Karpas-422 (cell line): ENCODE measurements around the gene LRP8. TPM values are rescaled to one million over a fixed set of nuclear protein-coding genes. Genes with fewer than 3 reads are reported as not detected.

ENCODE experiments used
- DNase-seq: peaks from one replicate; pipeline ENCODE4 v3.0.0-alpha.2; 2015
- H2AFZ ChIP-seq: fragments of 200-600 bp; sonication (generic); 2 replicates; pipeline ENCODE4 v1.6.1; 2014; ENCODE audit warnings: antibody characterized with exemption, low read length, mixed read lengths
- H3K27ac ChIP-seq: fragments of 200-600 bp; sonication (generic); 2 replicates; pipeline ENCODE4 v1.5.1; 2014; ENCODE audit warnings: mild to moderate bottlenecking, low read length, moderate library complexity
- H3K27me3 ChIP-seq: fragments of 200-600 bp; sonication (generic); 2 replicates; pipeline ENCODE4 v1.6.1; 2014; ENCODE audit warnings: low read length, mixed read lengths
- H3K36me3 ChIP-seq: fragments of 200-600 bp; sonication (generic); 2 replicates; pipeline ENCODE4 v1.6.1; 2014; ENCODE audit warnings: low read length, mixed read lengths; ENCODE audit not compliant: insufficient read depth
- H3K4me1 ChIP-seq: fragments of 200-600 bp; sonication (generic); 2 replicates; pipeline ENCODE4 v1.6.1; 2014; ENCODE audit warnings: mild to moderate bottlenecking, low read length, mixed read lengths
- H3K4me2 ChIP-seq: fragments of 200-600 bp; sonication (generic); 2 replicates; pipeline ENCODE4 v1.6.1; 2014; ENCODE audit warnings: low read length, low read depth, mild to moderate bottlenecking; ENCODE audit not compliant: poor library complexity, severe bottlenecking
- H3K4me3 ChIP-seq: fragments of 200-600 bp; sonication (generic); 2 replicates; pipeline ENCODE4 v1.5.1; 2014; ENCODE audit warnings: mild to moderate bottlenecking, antibody characterized with exemption, low read length, mixed read lengths
- H3K79me2 ChIP-seq: fragments of 200-600 bp; sonication (generic); 2 replicates; pipeline ENCODE4 v1.6.1; 2014; ENCODE audit warnings: mild to moderate bottlenecking, low read length, mixed read lengths
- H3K9ac ChIP-seq: fragments of 200-600 bp; sonication (generic); 2 replicates; pipeline ENCODE4 v1.6.0; 2014; ENCODE audit warnings: low read length
- H3K9me2 ChIP-seq: fragments of 200-600 bp; sonication (generic), shearing (Covaris generic); replicated peaks from 2 replicates; pipeline ENCODE4 v1.6.0; 2014; ENCODE audit warnings: mild to moderate bottlenecking, low read length, moderate library complexity; ENCODE audit not compliant: insufficient read depth
- H3K9me3 ChIP-seq: fragments of 300-700, 200-600 bp; sonication (generic); 2 replicates; pipeline ENCODE4 v1.6.1; 2014; ENCODE audit warnings: low read length, mixed read lengths
- H4K20me1 ChIP-seq: fragments of 200-600 bp; sonication (generic); 2 replicates; pipeline ENCODE4 v1.6.1; 2014; ENCODE audit warnings: mild to moderate bottlenecking, antibody characterized with exemption, low read length, low read depth; ENCODE audit not compliant: insufficient read depth
- total RNA-seq: library from RNA; depleted of rRNA; stranded (reverse); fragments of >200 nt; shearing (Covaris generic); gene quantifications from 2 replicates; pipeline ENCODE4 v1.2.3, GENCODE V29; 2014; ENCODE audit warnings: low replicate concordance

LRP8 gene
- total RNA-seq, 1 experiment from 2014 or later: 26.7 TPM

DNA sequence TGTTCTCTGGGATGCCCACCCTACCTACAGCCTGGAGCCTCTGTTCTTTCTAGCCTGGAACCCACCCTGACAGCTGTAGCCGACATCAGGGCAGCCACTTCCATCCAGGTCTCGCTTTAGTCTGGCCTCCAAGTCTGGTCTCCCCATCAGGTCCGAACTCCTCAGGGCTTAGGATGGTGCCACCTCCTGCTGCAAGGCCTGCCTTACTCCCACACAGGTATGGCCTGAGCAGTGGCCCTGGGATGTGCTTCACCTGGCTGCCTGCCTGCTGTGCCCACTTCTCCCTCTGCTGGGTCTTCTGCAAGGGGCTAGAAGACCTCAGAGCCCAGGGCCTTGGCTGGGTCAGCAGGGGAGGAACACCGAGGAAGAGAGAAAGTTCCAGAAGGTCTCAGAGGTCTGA, 53.8 kb downstream of the LRP8 start:
- H3K79me2 ChIP-seq: no peaks in the 10 kb centered on the region
- peaks cover 33% of the 10 kb centered on the region; the same call in 1 of the 2 replicates for H3K36me3 ChIP-seq
- H3K27ac ChIP-seq: no peak overlapping the region
- H3K4me1 ChIP-seq: peaks cover 24% of the 10 kb centered on the region
- DNase-seq: no peak
- no peak overlapping the region for H2AFZ ChIP-seq
- H3K27me3 ChIP-seq: no peaks in the 10 kb centered on the region
- H3K4me3 ChIP-seq: no peak overlapping the region
- no peak overlapping the region for H3K9ac ChIP-seq
- H3K9me2 ChIP-seq: no peaks in the 10 kb centered on the region
- H4K20me1 ChIP-seq: peaks cover 3% of the 10 kb centered on the region; the same call in 1 of the 2 replicates
- H3K4me2 ChIP-seq: no peak overlapping the region
- no peaks in the 10 kb centered on the region for H3K9me3 ChIP-seq

GRCh38 chr1:53273526-53273925, 54.3 kb downstream of the LRP8 start:
- 0 out of 2 replicates have a peak, but pooled peaks cover 2% of the 10 kb centered on the region for H3K79me2 ChIP-seq
- H3K9me3 ChIP-seq: no peaks in the 10 kb centered on the region
- peaks cover 24% of the 10 kb centered on the region for H3K4me1 ChIP-seq
- no peak overlapping the region for H2AFZ ChIP-seq
- peaks cover 3% of the 10 kb centered on the region; the same call in 1 of the 2 replicates for H4K20me1 ChIP-seq
- H3K36me3 ChIP-seq: peaks cover 36% of the 10 kb centered on the region; the same call in 1 of the 2 replicates
- H3K27ac ChIP-seq: no peak overlapping the region
- H3K9ac ChIP-seq: no peak overlapping the region
- H3K4me3 ChIP-seq: no peak overlapping the region
- DNase-seq: no peak
- H3K27me3 ChIP-seq: no peaks in the 10 kb centered on the region
- H3K9me2 ChIP-seq: no peaks in the 10 kb centered on the region
- H3K4me2 ChIP-seq: no peak overlapping the region

GRCh38 chr1:53272349-53272748, 55.5 kb downstream of the LRP8 start:
- Histone ChIP-seq H3K36me3 (peaks cover 35% of the 10 kb centered on the region; the same call in 1 of the 2 replicates), H4K20me1 (peaks cover 3% of the 10 kb centered on the region; the same call in 1 of the 2 replicates)
- no peak for DNase-seq

DNA sequence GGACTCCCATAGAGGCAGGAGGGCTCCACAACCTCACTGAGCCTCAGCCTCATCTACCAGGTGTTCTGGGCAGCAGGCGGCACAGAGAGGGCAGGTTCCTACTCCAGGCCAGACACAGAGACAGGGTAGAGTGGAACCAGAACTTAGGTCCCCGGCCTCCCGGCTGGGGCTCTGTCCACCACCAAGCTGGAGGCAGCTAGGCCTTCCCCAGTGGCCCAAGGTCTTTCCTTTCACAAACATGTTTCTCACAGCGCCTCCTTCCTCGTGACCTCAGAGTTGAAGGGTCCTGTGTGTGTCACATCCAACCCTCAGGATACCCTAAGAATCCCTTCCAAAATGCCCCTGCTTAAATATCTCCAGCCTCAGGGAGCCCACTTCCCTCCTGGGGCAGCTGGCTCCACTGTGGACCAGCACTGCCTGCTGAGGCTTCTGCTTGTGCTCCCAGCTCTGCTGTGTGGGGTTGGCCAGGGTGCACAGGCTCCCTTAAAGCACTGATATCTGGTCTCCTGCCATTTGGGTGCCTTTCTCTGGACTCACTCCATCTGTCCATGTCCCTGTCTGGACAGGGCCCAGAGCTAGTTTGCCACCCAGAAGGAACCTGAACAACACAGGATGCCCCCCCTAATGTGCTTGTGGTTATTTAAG, 56.3 kb downstream of the LRP8 start:
- Histone ChIP-seq H4K20me1 (peaks cover 3% of the 10 kb centered on the region; the same call in 1 of the 2 replicates), H3K4me3 (no peak overlapping the region), H3K4me2 (no peak overlapping the region), H3K9me2 (no peaks in the 10 kb centered on the region), H3K36me3 (peaks cover 32% of the 10 kb centered on the region; the same call in 1 of the 2 replicates), H3K4me1 (peaks cover 24% of the 10 kb centered on the region), H3K27me3 (no peaks in the 10 kb centered on the region), H2AFZ (no peak overlapping the region), H3K9ac (no peak overlapping the region), H3K9me3 (no peaks in the 10 kb centered on the region), H3K79me2 (0 out of 2 replicates have a peak, but pooled peaks cover 5% of the 10 kb centered on the region), H3K27ac (no peak overlapping the region)
- no peak for DNase-seq

More at GRCh38 chr1:53272349-53272748, 55.5 kb downstream of the LRP8 start:
- Histone ChIP-seq H3K27ac (no peak overlapping the region), H3K27me3 (no peaks in the 10 kb centered on the region), H3K9ac (no peak overlapping the region), H3K4me3 (no peak overlapping the region), H3K79me2 (0 out of 2 replicates have a peak, but pooled peaks cover 5% of the 10 kb centered on the region), H3K9me3 (no peaks in the 10 kb centered on the region), H3K4me1 (peaks cover 24% of the 10 kb centered on the region), H2AFZ (no peak overlapping the region), H3K9me2 (no peaks in the 10 kb centered on the region), H3K4me2 (no peak overlapping the region)

GRCh38 chr1:53270873-53271272, 57.0 kb downstream of the LRP8 start:
- Histone ChIP-seq H2AFZ (no peak overlapping the region), H3K79me2 (0 out of 2 replicates have a peak, but pooled peaks cover 5% of the 10 kb centered on the region), H3K9me3 (no peaks in the 10 kb centered on the region), H3K9me2 (no peaks in the 10 kb centered on the region), H3K27ac (no peak overlapping the region), H3K9ac (no peak overlapping the region), H3K4me1 (peaks cover 24% of the 10 kb centered on the region), H3K4me2 (no peak overlapping the region), H3K27me3 (no peaks in the 10 kb centered on the region), H3K36me3 (peaks cover 35% of the 10 kb centered on the region; the same call in 1 of the 2 replicates), H4K20me1 (peaks cover 3% of the 10 kb centered on the region; the same call in 1 of the 2 replicates), H3K4me3 (no peak overlapping the region)
- no peak for DNase-seq

GRCh38 chr1:53270107-53270506, 57.8 kb downstream of the LRP8 start:
- Histone ChIP-seq H3K4me2 (no peak overlapping the region), H3K79me2 (0 out of 2 replicates have a peak, but pooled peaks cover 5% of the 10 kb centered on the region), H4K20me1 (peaks cover 3% of the 10 kb centered on the region; the same call in 1 of the 2 replicates), H3K4me1 (peaks cover 24% of the 10 kb centered on the region), H3K27me3 (no peaks in the 10 kb centered on the region), H3K4me3 (no peak overlapping the region), H2AFZ (no peak overlapping the region), H3K36me3 (peaks cover 42% of the 10 kb centered on the region; the same call in 1 of the 2 replicates), H3K27ac (no peak overlapping the region), H3K9me3 (no peaks in the 10 kb centered on the region), H3K9me2 (no peaks in the 10 kb centered on the region), H3K9ac (no peak overlapping the region)
- no peak for DNase-seq

DNA sequence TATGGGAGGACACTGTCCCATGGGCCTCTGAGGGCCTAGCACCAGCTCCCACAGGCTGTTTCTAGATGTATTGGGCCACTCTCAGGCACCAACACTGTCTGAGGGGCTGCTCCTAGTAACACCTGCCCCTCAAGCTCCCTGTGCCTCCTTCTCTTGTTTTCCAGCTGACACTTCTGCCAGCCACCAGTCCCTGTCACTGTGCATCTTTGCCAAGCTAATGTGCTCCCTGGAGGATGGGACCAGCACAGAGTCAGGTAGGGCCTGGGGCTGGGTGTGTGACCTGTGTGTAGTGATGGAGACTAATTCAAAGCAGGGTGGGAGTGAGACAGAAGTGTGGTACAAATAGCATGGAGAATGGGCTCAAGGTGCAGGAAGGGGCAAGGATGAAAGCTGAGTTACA, 60.1 kb downstream of the LRP8 start:
- H3K4me2 ChIP-seq: no peak overlapping the region
- H3K9me3 ChIP-seq: no peaks in the 10 kb centered on the region
- H3K36me3 ChIP-seq: peaks cover 53% of the 10 kb centered on the region; the same call in 1 of the 2 replicates
- no peak overlapping the region for H3K27ac ChIP-seq
- DNase-seq: no peak
- 0 out of 2 replicates have a peak, but pooled peaks cover 5% of the 10 kb centered on the region for H3K79me2 ChIP-seq
- no peaks in the 10 kb centered on the region for H3K27me3 ChIP-seq
- H4K20me1 ChIP-seq: peaks cover 3% of the 10 kb centered on the region; the same call in 1 of the 2 replicates
- H3K9me2 ChIP-seq: no peaks in the 10 kb centered on the region
- H3K4me3 ChIP-seq: no peak overlapping the region
- H3K4me1 ChIP-seq: peaks cover 24% of the 10 kb centered on the region
- H3K9ac ChIP-seq: no peak overlapping the region
- no peak overlapping the region for H2AFZ ChIP-seq

DNA sequence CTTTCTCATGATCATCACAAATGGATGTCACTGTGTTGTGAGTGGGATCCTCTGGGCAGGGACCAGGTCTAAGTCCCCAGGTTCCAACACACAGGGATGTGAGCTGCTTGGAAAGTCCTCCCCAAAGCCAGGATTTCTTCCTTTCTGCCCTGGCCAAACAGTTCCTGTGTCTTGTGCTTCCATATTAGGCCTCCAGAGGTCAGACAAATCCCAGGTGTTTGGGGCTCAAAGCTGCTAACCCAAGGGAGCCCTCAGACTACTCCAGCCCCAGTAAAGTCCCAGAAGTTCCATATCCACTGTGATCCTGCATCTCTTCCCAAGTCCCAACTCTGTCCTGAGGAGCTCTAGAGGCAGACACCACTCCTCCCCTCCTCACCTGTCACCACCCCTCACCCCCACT, 61.8 kb downstream of the LRP8 start:
- H3K36me3 ChIP-seq: peaks cover 64% of the 10 kb centered on the region; the same call in 1 of the 2 replicates
- peaks cover 16% of the 10 kb centered on the region for H3K4me1 ChIP-seq
- no peak overlapping the region for H3K9ac ChIP-seq
- no peaks in the 10 kb centered on the region for H3K27me3 ChIP-seq
- no peak overlapping the region for H3K27ac ChIP-seq
- H4K20me1 ChIP-seq: peaks cover 3% of the 10 kb centered on the region; the same call in 1 of the 2 replicates
- no peaks in the 10 kb centered on the region for H3K9me2 ChIP-seq
- H3K4me3 ChIP-seq: no peak overlapping the region
- no peak for DNase-seq
- H3K79me2 ChIP-seq: 0 out of 2 replicates have a peak, but pooled peaks cover 5% of the 10 kb centered on the region
- H3K9me3 ChIP-seq: no peaks in the 10 kb centered on the region
- H2AFZ ChIP-seq: no peak overlapping the region
- H3K4me2 ChIP-seq: no peak overlapping the region
